Colonic mucosa (tissue), 4 donors: ENCODE results near the gene MAPK1. TPM values are rescaled to one million over a fixed set of nuclear protein-coding genes. Genes with fewer than 3 reads are reported as not detected.
"Not testable (repeated sequence)": the region's sequence is repeated elsewhere in the genome, so short reads cannot be mapped to it uniquely, and the experiment has no call there.

ENCODE experiments used
- DNase-seq: peaks from one replicate; pipeline ENCODE4 v3.0.0-alpha.2; 2020
- H3K27ac ChIP-seq: fragments of 200-600 bp; one replicate; pipeline ENCODE4 v1.8.0; 2021
- H3K27me3 ChIP-seq: fragments of 200-600 bp; one replicate; pipeline ENCODE4 v1.8.0; 2021
- H3K36me3 ChIP-seq: fragments of 200-600 bp; one replicate; pipeline ENCODE4 v1.8.0; 2021
- H3K4me1 ChIP-seq: fragments of 200-600 bp; one replicate; pipeline ENCODE4 v1.8.0; 2021; ENCODE audit warnings: mild to moderate bottlenecking
- H3K4me3 ChIP-seq: fragments of 200-600 bp; one replicate; pipeline ENCODE4 v1.8.0; 2021
- H3K9ac ChIP-seq, 2 donors: one replicate each; pipeline ENCODE4 v1.7.0; 2013; ENCODE audit warnings: control low read depth in 2 of 2, low read depth in 2 of 2, low read length in 2 of 2
- H3K9me3 ChIP-seq: fragments of 200-600 bp; one replicate; pipeline ENCODE4 v1.8.0; 2021
- intact Hi-C: fragments of 100-400 bp; cut with DNase I; formaldehyde crosslinking; loops from one replicate; pipeline ENCODE4 v1.14.1; 2022
- total RNA-seq, 2 donors: library from RNA; stranded (reverse); fragmentation: NEBNext Ultra II Directional in 1 of 2; extraction: Animal tissue kit (Norgen Biotek cat#: 25700) in 1 of 2; gene quantifications; one replicate each; pipeline ENCODE4 v1.2.1, GENCODE V29; 2021
- TF ChIP-seq, protein P1 (sequence below): fragments of 200-600 bp; IDR thresholded peaks from one replicate; pipeline ENCODE4 v1.8.0; 2022; ENCODE audit warnings: antibody characterized with exemption, mild to moderate bottlenecking
- donor health status: healthy.
- donor health status: DM: no; HTN: no; CAD: no.
- donor health status: DM: no; HTN: no; CAD: no.

The MAPK1 gene
- total RNA-seq, 2 donors from 2014 or later: 140 to 147 TPM

DNA sequence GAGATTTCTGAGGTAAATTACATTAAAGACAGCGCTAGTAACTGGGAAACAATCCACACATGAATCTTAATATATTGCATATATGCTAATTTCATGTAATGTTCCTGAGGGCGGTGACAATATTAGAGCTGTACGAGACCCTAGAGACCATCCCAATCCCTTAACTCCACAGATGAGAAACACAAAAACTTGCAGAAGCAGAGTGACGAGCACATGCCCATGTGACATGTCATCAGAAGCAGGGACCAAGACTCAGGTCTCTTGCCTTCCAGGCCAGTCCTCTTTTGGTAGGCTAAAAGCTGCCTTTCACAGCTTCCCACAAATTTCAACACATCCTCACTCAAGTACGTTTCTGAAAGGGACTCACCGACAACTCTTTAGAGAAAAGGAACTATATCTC, 11.8 kb downstream of the MAPK1 start:
- H3K4me3 ChIP-seq: no peak overlapping the region
- intact Hi-C loops: no loop called here
- TF ChIP-seq, protein P1, sequence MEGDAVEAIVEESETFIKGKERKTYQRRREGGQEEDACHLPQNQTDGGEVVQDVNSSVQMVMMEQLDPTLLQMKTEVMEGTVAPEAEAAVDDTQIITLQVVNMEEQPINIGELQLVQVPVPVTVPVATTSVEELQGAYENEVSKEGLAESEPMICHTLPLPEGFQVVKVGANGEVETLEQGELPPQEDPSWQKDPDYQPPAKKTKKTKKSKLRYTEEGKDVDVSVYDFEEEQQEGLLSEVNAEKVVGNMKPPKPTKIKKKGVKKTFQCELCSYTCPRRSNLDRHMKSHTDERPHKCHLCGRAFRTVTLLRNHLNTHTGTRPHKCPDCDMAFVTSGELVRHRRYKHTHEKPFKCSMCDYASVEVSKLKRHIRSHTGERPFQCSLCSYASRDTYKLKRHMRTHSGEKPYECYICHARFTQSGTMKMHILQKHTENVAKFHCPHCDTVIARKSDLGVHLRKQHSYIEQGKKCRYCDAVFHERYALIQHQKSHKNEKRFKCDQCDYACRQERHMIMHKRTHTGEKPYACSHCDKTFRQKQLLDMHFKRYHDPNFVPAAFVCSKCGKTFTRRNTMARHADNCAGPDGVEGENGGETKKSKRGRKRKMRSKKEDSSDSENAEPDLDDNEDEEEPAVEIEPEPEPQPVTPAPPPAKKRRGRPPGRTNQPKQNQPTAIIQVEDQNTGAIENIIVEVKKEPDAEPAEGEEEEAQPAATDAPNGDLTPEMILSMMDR: no peak
- no peaks in the 10 kb centered on the region for H3K27me3 ChIP-seq
- H3K4me1 ChIP-seq: peaks cover 10% of the 10 kb centered on the region
- H3K9me3 ChIP-seq: no peaks in the 10 kb centered on the region
- DNase-seq: no peak
- H3K27ac ChIP-seq: no peak overlapping the region
- H3K36me3 ChIP-seq: no peaks in the 10 kb centered on the region
- no peak overlapping the region for H3K9ac ChIP-seq

DNA sequence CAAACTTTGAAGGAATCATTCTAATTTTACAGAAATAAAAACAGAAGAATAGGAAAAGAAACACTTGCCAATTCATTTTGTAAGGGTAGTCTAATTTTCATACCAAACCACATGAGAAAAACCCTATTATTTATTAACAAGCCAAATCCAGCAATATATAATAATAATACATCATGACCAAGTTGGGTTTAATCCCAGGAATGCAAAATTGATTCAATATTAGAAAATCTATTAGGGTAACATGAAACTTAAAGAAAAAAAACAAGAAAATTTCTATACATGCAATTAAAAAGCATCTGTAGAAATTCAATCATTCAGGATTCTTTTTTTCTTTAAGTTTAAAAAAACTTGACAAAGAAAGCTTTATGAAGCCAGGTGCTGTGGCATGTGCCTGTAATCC, 16.8 kb downstream of the MAPK1 start:
- no peaks in the 10 kb centered on the region for H3K9me3 ChIP-seq
- no peak overlapping the region for H3K4me3 ChIP-seq
- TF ChIP-seq, protein P1: no peak
- no peak overlapping the region for H3K27ac ChIP-seq
- intact Hi-C loops: no loop called here
- no peaks in the 10 kb centered on the region for H3K36me3 ChIP-seq
- DNase-seq: no peak
- no peaks in the 10 kb centered on the region for H3K4me1 ChIP-seq
- H3K27me3 ChIP-seq: no peaks in the 10 kb centered on the region
- H3K9ac ChIP-seq: no peak overlapping the region

DNA sequence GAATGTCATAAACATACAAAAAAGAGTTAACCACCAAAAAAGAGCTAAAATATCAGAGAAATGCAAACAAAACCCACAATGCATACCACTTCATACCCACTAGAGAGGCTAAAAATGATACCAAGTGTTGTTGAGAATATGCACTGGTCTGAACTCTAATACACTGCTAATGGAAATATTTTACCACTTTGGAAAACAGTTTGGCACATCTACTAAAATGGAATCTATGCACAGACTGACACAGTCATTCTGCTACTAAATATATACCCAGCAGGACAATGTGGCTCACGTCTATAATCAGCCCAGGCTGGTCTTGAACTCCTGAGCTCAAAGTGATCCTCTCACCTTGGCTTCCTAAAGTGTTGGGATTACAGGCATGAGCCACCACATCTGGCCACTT, 18.0 kb downstream of the MAPK1 start:
- Histone ChIP-seq H3K4me3 (no peak overlapping the region), H3K27ac (no peak overlapping the region), H3K27me3 (no peaks in the 10 kb centered on the region), H3K9me3 (no peaks in the 10 kb centered on the region), H3K4me1 (no peaks in the 10 kb centered on the region), H3K36me3 (no peaks in the 10 kb centered on the region), H3K9ac (no peak overlapping the region)
- no peak for DNase-seq
- TF ChIP-seq, protein P1: no peak
- intact Hi-C loops: no loop called here

DNA sequence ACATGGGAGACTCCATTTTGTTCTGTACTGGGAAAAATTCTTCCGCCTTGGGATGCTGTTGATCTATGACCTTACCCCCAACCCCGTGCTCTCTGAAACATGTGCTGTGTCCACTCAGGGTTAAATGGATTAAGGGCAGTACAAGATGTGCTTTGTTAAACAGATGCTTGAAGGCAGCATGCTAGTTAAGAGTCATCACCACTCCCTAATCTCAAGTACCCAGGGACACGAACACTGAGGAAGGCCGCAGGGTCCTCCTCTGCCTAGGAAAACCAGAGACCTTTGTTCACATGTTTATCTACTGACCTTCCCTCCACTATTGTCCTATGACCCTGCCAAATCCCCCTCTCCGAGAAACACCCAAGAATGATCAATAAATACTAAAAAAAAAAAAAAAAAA, 19.4 kb downstream of the MAPK1 start:
- DNase-seq, H3K9me3 ChIP-seq, H3K27ac ChIP-seq, H3K4me1 ChIP-seq, H3K27me3 ChIP-seq, intact Hi-C loops, H3K9ac ChIP-seq, H3K4me3 ChIP-seq, H3K36me3 ChIP-seq: not testable (repeated sequence)

DNA sequence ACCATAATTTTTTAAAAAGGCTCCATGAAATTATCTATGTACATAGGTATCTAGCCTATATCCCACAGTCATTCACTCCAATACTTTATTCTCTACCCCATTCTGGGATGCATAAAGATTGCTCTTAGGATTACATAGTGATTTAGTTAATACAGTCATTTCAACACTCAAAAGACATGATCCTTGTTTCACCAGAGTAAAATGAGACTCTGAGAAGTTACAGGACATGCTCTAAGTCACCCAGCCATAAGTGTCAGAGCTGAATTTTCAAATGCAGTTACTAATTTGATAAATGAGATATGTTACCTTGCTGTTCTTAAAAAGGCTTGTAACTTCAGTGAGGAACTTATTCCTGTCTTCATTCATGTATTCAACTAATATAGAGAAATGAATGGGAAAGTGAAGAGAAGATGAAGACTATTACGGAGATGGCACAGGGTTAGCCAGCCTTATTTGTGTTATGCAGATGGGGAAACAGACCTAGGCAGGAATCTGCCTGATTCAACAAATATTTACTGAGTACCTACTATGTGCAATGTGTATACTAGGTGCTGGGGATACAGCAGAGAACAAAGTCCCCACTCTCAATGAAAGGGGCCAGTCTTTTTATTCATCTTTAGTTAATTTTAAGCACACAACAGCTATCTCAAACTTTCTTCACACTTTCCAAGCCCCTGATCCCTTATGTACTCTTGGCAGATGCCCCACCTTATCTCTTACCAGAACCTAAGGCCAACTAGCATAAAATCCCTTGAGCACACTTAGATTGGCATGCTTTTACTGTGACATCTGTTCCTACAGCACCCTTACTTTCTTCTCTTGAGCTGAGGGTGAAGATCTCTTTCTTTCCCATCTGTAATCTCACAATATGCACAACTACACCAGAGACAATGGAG, 21.6 kb downstream of the MAPK1 start:
- no peaks in the 10 kb centered on the region for H3K9me3 ChIP-seq
- DNase-seq: no peak
- no peaks in the 10 kb centered on the region for H3K27me3 ChIP-seq
- no peak overlapping the region for H3K27ac ChIP-seq
- no peaks in the 10 kb centered on the region for H3K36me3 ChIP-seq
- no peak overlapping the region for H3K9ac ChIP-seq
- H3K4me1 ChIP-seq: no peaks in the 10 kb centered on the region
- intact Hi-C loops: no loop called here
- H3K4me3 ChIP-seq: no peak overlapping the region
- TF ChIP-seq, protein P1: no peak

DNA sequence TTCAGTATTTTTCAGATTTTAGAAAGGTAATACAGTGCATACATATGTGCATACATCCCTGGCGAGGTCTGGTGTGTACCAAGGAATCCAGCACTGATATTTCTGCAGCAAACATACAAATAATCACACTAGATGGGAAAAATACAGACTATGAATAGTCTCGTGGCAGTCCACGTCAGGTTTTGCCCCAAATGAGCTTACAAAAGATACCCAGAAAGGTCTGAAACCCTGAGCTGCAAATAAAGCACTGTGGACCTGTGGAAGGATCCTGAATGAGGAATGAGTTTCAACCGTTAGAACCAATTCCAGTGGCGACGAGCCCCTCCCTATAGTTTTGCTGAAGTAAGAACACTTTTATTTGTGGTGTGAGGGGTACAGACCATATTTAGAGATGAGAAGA, 24.5 kb downstream of the MAPK1 start:
- H3K27ac ChIP-seq: no peak overlapping the region
- H3K4me3 ChIP-seq: no peak overlapping the region
- no peak overlapping the region for H3K9ac ChIP-seq
- TF ChIP-seq, protein P1: no peak
- no peaks in the 10 kb centered on the region for H3K4me1 ChIP-seq
- no peak for DNase-seq
- H3K9me3 ChIP-seq: no peaks in the 10 kb centered on the region
- intact Hi-C loops: no loop called here
- no peaks in the 10 kb centered on the region for H3K27me3 ChIP-seq
- H3K36me3 ChIP-seq: no peaks in the 10 kb centered on the region
